ENCODE data around the gene TNFAIP8L2.
"Not testable (repeated sequence)": the region's sequence is repeated elsewhere in the genome, so short reads cannot be mapped to it uniquely, and the experiment has no call there.

TNFAIP8L2 gene

DNA sequence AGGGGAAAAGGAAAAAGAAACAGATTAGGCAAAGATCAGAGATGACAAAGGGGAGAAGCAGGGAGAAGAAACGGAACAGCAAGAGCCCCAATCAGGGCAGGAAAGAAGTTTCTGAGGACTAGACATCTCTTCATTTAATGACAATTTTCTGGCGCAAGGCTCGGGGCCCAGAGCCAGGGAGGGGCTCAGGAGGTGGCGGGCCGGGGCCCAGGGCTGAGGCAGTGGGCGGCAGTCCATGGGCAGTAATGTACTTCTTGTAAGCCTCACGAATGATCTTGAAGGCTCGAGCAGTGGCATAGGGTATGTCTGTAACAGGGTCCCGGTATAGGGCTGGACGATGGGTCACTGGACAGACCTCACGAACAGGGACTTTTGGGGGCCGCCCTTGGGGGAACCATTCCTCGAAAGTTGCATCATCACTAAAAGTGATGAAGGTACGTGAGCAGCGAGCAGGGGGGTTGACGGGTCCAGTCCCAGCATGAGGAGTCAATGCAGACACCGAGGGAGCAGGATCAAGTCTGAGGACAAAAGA is 20.1 kb downstream of the TNFAIP8L2 start:
- H3K9me3 ChIP-seq (ENCODE audit: severe bottlenecking): no peaks in the 10 kb centered on the region
- H3K27ac ChIP-seq (ENCODE audit: poor library complexity, severe bottlenecking): no peak overlapping the region
- peaks cover 53% of the 10 kb centered on the region for H3K36me3 ChIP-seq (ENCODE audit: low read depth)
- DNase-seq (ENCODE audit: low spot score): no peak
- TF ChIP-seq, protein P1, sequence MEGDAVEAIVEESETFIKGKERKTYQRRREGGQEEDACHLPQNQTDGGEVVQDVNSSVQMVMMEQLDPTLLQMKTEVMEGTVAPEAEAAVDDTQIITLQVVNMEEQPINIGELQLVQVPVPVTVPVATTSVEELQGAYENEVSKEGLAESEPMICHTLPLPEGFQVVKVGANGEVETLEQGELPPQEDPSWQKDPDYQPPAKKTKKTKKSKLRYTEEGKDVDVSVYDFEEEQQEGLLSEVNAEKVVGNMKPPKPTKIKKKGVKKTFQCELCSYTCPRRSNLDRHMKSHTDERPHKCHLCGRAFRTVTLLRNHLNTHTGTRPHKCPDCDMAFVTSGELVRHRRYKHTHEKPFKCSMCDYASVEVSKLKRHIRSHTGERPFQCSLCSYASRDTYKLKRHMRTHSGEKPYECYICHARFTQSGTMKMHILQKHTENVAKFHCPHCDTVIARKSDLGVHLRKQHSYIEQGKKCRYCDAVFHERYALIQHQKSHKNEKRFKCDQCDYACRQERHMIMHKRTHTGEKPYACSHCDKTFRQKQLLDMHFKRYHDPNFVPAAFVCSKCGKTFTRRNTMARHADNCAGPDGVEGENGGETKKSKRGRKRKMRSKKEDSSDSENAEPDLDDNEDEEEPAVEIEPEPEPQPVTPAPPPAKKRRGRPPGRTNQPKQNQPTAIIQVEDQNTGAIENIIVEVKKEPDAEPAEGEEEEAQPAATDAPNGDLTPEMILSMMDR (IDR thresholded peaks at IDR 0.05; ENCODE audit: poor library complexity, severe bottlenecking): no peak
- H3K4me1 ChIP-seq (ENCODE audit: insufficient read depth, poor library complexity, severe bottlenecking): no peaks in the 10 kb centered on the region
- no peak for ATAC-seq (ENCODE audit: low read depth)
- H3K4me3 ChIP-seq (ENCODE audit: severe bottlenecking): no peak overlapping the region
- no peaks in the 10 kb centered on the region for H3K27me3 ChIP-seq (ENCODE audit: insufficient read depth, poor library complexity, severe bottlenecking)

DNA sequence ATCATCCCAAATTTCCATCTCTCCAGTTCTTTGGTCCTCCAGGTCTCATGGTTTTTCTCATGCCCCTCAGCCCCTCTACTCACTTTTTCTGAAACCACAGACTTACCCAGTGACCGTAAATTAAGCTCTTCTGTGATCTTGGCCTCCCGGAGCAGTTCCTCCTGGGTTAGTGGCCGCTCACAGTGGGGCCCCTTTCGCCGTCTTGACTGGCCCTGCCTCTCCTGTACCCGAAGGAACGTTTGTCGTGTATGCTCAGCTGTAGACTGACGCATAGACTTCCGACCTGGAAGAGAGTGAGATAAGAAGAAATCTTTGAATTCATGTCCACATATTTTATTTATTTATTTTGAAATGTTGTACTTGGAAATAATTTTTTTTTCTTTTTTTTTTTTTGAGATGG is 27.8 kb downstream of the TNFAIP8L2 start:
- ATAC-seq (ENCODE audit: low read depth) (no peak), DNase-seq (ENCODE audit: low spot score) (no peak)
- Histone ChIP-seq H3K36me3 (ENCODE audit: low read depth) (peaks cover 69% of the 10 kb centered on the region), H3K27me3 (ENCODE audit: insufficient read depth, poor library complexity, severe bottlenecking) (no peaks in the 10 kb centered on the region), H3K27ac (ENCODE audit: poor library complexity, severe bottlenecking) (no peak overlapping the region), H3K4me1 (ENCODE audit: insufficient read depth, poor library complexity, severe bottlenecking) (peaks cover 5% of the 10 kb centered on the region), H3K4me3 (ENCODE audit: severe bottlenecking) (no peak overlapping the region), H3K9me3 (ENCODE audit: severe bottlenecking) (peaks cover 2% of the 10 kb centered on the region)
- TF ChIP-seq, protein P1 (IDR thresholded peaks at IDR 0.05; ENCODE audit: poor library complexity, severe bottlenecking): no peak

DNA sequence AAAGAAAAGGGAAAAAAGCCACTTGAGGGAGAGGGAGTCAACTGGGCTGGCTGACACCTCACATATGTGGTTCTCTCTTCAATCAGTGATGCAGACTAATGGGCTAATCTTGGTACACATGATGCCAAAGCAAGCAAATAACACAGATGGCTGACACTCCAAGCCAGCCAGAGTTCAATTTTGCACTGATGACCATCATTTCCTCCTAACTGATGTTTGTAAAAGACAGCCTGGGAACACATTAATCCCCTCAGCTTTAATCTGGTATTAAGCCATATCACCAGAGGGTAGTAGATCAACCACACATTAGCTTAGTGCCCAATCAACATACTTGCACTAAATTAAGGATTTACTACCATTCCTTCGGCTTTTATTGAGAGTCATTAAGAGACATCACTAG is 30.8 kb downstream of the TNFAIP8L2 start:
- TF ChIP-seq, protein P1 (IDR thresholded peaks at IDR 0.05; ENCODE audit: poor library complexity, severe bottlenecking): no peak
- ATAC-seq (ENCODE audit: low read depth): no peak
- Histone ChIP-seq H3K9me3 (ENCODE audit: severe bottlenecking) (peaks cover 2% of the 10 kb centered on the region), H3K27me3 (ENCODE audit: insufficient read depth, poor library complexity, severe bottlenecking) (no peaks in the 10 kb centered on the region), H3K4me3 (ENCODE audit: severe bottlenecking) (no peak overlapping the region), H3K4me1 (ENCODE audit: insufficient read depth, poor library complexity, severe bottlenecking) (peaks cover 5% of the 10 kb centered on the region), H3K27ac (ENCODE audit: poor library complexity, severe bottlenecking) (no peak overlapping the region), H3K36me3 (ENCODE audit: low read depth) (peaks cover 39% of the 10 kb centered on the region)
- no peak for DNase-seq (ENCODE audit: low spot score)

DNA sequence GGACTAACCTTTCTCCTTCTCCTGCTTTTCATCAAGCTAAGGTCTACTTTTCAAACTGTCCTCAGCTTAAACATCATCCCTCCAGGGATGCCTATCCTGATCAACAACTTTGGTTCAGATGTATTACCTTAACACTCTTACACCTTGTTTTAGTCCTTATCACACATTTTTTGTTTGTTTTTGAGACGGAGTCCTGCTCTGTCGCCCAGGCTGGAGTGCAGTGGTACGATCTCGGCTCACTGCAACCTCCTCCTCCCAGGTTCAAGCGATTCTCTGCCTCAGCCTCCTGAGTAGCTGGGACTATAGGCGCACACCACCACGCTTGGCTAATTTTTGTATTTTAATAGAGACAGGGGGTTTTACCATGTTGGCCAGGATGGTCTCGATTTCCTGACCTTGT is 32.2 kb downstream of the TNFAIP8L2 start:
- Histone ChIP-seq H3K4me3 (ENCODE audit: severe bottlenecking) (peak overlapping the region; percentile 97), H3K27ac (ENCODE audit: poor library complexity, severe bottlenecking) (peak overlapping the region; percentile 69), H3K36me3 (ENCODE audit: low read depth) (peaks cover 33% of the 10 kb centered on the region)
- not testable (repeated sequence) for H3K9me3 ChIP-seq (ENCODE audit: severe bottlenecking); H3K4me1 ChIP-seq (ENCODE audit: insufficient read depth, poor library complexity, severe bottlenecking); H3K27me3 ChIP-seq (ENCODE audit: insufficient read depth, poor library complexity, severe bottlenecking); ATAC-seq (ENCODE audit: low read depth); DNase-seq (ENCODE audit: low spot score)

DNA sequence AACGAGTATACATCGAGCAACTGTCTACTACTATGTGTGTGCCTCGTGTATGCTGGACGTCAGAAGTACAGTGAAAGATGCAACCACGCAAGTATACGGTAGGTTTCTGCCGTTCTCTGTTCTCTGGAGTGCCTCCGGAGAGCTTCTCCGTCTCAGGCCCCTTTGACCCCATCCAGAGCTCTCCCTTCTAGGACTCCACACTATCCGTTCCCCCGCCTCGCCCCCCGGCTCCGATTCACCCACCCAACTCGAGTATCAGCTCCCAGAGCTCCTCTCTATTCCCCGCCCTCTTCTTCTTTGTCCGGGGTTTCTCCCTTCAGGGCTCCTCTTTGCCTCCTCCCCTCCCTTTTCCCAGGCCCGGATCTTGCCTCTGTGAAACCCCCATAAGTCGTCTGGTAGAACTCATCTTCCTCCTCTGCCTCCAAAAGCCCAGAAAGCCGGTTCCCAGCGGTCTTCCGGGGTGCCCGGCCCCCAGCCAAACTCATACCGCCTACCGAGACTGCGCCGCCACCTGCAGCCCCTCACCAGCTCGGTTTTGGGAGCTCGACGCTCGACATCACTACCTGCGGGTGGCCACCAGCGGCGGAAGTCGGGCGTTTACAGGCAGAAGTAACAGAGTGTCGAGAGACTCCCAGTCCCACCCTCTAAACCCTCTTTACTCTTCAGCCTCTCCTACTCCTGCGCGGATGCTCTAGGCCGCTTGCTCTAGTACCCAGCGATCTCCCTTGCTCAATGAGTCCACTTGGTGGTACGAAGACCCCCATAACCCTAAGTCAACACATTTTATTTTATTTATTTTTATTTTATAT is 33.4 kb downstream of the TNFAIP8L2 start, which contains the start of gene VPS72:
Gene VPS72 (minus strand): TSS at position 561 of the 809 bp plus-strand sequence. CDS start 76 bp downstream, at position 485.
- DNase-seq (ENCODE audit: low spot score): peak; percentile 86

More for the DNA sequence above, 33.4 kb downstream of the TNFAIP8L2 start, which contains the start of gene VPS72:
- peaks cover 5% of the 10 kb centered on the region for H3K4me1 ChIP-seq (ENCODE audit: insufficient read depth, poor library complexity, severe bottlenecking)
- peaks cover 2% of the 10 kb centered on the region for H3K9me3 ChIP-seq (ENCODE audit: severe bottlenecking)
- ATAC-seq (ENCODE audit: low read depth): peak; percentile 91
- H3K27ac ChIP-seq (ENCODE audit: poor library complexity, severe bottlenecking): peak within 1 kb of the TSS; percentile 69
- TF ChIP-seq, protein P1 (IDR thresholded peaks at IDR 0.05; ENCODE audit: poor library complexity, severe bottlenecking): no peak
- H3K4me3 ChIP-seq (ENCODE audit: severe bottlenecking): peak within 1 kb of the TSS; percentile 97
- H3K36me3 ChIP-seq (ENCODE audit: low read depth): peaks cover 21% of the 10 kb centered on the region
- no peaks in the 10 kb centered on the region for H3K27me3 ChIP-seq (ENCODE audit: insufficient read depth, poor library complexity, severe bottlenecking)

All from RWPE2 (cell line).